Renal cortex interstitium (tissue), 11 donors: ENCODE results near the gene KCNMA1. TPM values are rescaled to one million over a fixed set of nuclear protein-coding genes. Genes with fewer than 3 reads are reported as not detected.

Experiments used
- DNase-seq, 11 donors: peaks; one replicate each; pipeline ENCODE4 v3.0.0-alpha.2; 2013; ENCODE audit warnings: low read depth in 9 of 11, low spot score in 4 of 11; ENCODE audit errors: extremely low read depth in 1 of 11
- polyA plus RNA-seq, 3 donors: library from polyadenylated mRNA; unstranded; fragments of 120-200 nt; gene quantifications; one replicate each; pipeline ENCODE4 v1.2.1, GENCODE V29; 2013; ENCODE audit not compliant: insufficient read length in 3 of 3

KCNMA1 gene
- polyA plus RNA-seq, 3 donors = 3.3 to 3.7 (median 3.3) TPM

GRCh38 chr10:76906256-76906655 is 731.4 kb downstream of the KCNMA1 start:
- DNase-seq = no peak

DNA sequence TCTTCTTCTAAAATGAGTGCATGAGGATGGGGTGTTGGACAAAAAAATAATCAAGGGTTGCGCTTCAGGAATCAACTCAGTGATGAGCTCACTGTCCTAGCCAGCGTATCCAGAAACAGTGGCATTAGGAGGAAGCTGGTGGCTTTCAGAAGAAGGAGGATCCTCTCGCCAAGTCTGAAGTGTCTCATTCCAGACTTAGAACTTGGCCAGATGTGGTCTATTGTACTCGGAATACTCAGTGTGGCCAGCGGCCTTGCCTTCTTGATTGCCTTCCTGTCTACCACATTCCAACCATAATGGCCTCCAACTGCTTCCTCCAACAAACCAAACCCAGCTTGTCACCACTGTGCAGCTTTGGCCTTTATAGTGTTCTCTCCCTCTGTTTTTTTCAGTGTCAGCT is 732.4 kb downstream of the KCNMA1 start:
- DNase-seq = no peak

DNA sequence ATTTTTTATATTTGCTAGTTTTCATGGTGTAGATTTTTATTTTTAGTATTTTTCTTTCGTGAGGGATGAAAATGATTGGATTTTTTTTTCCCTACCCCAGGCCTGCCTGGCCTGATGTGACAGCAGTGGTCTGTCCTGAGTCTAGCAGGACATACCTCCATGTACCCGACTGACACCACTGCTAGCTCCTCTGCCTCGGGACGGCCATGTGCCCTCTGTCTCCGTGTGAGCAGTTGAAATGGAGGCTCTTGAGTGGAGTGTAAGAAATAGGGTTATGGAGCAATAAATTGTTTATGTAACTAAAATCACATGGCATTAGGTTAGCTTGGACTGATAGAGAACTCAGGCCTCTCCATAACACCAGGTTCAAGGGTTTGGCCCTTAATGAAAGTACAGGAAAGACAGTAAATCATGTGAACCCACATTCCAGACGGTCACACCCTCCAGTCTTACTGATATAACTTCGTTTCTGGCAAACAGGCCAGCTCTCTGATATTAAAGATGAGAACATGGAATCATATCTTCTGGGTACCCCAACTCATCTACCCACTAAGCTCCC is 734.1 kb downstream of the KCNMA1 start:
- no peak for DNase-seq

- peak in 4 of 11 donors; percentile 37 to 56 (median 42) for DNase-seq
Observed at GRCh38 chr10:76902949-76903348, 734.7 kb downstream of the KCNMA1 start.

- no peak for DNase-seq
Observed at GRCh38 chr10:76901701-76902100, 735.9 kb downstream of the KCNMA1 start.

DNA sequence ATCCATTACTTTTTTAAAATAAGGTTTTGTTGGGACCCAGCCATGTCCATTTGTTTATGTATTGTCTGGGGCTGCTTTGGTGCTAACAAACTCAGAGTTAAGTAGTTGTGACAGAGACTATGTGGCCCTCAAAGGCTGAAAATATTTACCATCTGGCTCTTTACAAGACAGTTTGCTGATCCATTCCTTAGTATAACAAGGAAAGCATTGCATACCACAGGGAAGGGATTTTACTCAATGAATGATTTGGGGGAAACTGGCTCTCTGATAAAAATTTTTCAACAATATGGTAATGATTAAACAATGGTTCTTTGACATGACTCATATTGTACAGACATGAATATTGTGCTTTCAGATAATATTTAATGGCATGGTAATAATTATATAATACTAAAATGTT is 738.1 kb downstream of the KCNMA1 start:
- DNase-seq = no peak

DNA sequence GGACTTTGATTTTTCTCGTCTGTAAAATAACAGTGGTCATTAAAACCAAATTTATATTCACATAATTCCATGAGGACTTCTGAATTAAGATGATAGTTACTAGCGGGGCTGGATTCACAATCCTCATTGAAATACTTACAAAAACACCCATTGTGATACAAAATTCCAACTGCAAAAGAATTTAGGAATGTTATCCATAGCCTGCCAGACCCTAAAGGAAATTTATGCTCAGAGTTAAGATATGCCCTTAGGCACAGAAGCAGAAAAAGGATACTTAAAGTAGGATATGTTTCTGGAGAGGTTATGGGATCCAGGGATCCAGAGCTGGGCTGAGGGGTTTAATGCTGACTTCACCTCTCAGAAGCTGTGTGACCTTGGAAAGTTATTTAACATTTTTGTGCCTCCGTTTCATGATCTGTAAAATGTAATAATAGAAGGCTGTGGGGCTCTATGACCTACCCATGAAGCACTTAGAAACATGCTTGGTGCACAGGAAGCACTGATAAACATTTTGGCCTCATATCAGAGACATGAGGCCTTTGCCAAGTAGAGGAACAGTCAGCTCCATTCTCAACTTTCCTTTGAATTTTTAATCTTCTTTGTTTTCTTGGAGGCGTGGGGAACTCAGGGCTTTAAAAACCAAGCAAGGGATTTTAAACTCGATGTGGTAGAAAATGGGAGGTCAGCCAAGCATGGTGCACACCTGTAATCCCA is 744.7 kb downstream of the KCNMA1 start:
- DNase-seq = no peak

- DNase-seq = no peak
Observed at GRCh38 chr10:76887223-76888010, 750.2 kb downstream of the KCNMA1 start.

GRCh38 chr10:76885816-76886215 is 751.8 kb downstream of the KCNMA1 start:
- peak in 1 of 11 donors; percentile 31 for DNase-seq

DNA sequence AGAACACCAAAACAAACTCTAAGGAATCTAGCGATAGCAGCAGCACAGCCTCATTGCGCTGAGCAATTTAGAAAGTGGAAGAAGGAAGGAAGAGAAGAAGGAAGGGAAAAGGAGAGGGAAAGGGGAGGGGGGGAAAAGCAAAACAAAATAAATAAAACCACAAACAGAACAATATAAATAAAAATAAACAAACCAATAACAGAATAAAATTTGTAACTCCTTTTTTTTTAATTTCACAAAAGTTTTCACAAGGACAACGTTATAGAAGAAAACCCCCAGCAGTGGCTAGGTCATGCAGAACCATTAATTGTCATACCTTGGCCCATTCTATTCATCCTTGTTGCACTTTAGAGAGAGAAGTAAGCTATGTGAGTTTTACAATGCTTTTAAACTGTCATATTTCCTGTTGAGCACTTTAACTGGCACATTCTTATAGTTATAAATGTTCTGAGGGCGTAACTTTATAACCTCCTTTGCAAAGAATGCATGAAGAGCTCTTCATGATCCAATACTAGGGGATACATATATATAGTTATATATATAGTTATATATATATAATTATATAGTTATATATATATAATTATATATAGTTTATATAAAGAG is 752.8 kb downstream of the KCNMA1 start:
- no peak for DNase-seq

GRCh38 chr10:76883596-76883995 is 754.0 kb downstream of the KCNMA1 start:
- DNase-seq = no peak

- no peak for DNase-seq
Observed at GRCh38 chr10:76882796-76883195, 754.8 kb downstream of the KCNMA1 start.

GRCh38 chr10:76882245-76882644 is 755.4 kb downstream of the KCNMA1 start:
- DNase-seq = no peak

DNA sequence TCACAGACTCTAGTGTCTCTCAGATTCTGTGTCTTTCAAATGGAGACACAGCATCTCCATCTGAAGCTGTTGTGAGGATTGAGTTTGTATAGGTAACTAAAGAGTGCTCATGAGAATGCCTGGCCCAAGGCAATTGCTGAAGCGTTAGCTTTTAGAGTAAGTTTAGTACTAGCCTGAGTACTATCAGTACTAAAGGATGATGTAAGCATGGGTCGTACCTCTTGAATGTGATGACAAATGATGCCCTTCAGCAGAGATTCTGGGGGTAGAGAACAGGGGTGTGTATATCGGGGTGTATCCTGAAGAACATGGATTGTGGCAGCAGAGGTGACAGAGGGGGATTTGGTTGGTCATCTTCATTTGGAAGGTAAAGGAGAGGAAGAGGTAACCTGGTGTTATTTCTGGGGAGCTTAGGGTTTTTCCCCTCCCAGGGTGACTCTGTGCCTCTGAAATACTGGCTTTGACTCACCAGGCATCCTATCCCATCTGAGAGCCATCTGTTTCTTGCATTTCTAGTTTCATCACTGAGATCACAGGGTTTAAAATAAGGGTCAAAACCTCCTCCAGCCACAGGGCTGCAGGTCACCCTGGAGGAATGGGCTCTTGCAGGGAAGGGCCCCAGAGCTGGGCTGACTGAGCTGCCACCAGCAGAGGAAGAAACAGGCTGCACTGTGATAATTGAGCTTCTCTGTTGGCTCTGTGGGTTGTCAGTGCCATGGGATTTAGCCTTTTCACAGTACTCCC is 756.0 kb downstream of the KCNMA1 start:
- DNase-seq = no peak

DNA sequence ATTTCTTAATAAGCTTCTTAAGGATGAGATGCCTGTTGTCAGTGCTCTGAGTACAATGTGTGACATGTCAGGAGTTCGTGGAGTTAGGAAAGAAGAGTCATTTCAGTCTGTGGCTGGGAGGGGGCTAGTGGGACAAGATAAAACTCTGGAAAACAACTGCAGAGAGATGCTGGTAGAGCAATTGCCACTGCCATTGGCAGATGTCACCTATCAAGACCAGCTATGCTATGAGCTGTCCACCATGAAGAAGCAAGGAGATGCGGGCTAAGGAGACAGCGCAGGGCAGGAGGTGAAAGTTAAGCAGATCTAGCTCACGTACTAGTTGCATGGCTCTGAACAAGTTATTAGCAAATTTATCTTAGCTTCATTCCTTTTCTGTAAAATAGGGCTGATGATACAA is 756.7 kb downstream of the KCNMA1 start:
- no peak for DNase-seq

GRCh38 chr10:76879116-76879913 is 758.3 kb downstream of the KCNMA1 start:
- no peak for DNase-seq

GRCh38 chr10:76878514-76878913 is 759.1 kb downstream of the KCNMA1 start:
- DNase-seq = no peak

- no peak for DNase-seq
Observed at GRCh38 chr10:76874896-76875295, 762.7 kb downstream of the KCNMA1 start.
